Sigmoid colon (tissue), 4 donors: ENCODE data around the gene PIP5KL1.

Experiments
- POLR2A ChIP-seq, 2 donors: fragments of 450-650 bp; IDR thresholded peaks; one replicate each; pipeline ENCODE4 v1.6.1; 2016; ENCODE audit warnings: antibody characterized with exemption in 2 of 2, mild to moderate bottlenecking in 2 of 2, moderate library complexity in 2 of 2
- POLR2AphosphoS5 ChIP-seq, 4 donors: sonication (generic); formaldehyde crosslinking; IDR thresholded peaks; one replicate each; pipeline ENCODE4 v1.6.1; 2017; ENCODE audit warnings: antibody characterized with exemption in 4 of 4
- TF ChIP-seq, protein P1 (sequence below), 4 experiments: fragments of 450-650 bp in 3 of 4; fragments of 200-600 bp in 1 of 4; IDR thresholded peaks; one replicate each; pipeline ENCODE4 v1.5.1; 2016 to 2019; ENCODE audit warnings: antibody characterized with exemption in 4 of 4, mild to moderate bottlenecking in 3 of 4, moderate library complexity in 2 of 4

GRCh38 chr9:127960410-127961154, 30.0 kb upstream of the PIP5KL1 start:
- TF ChIP-seq, protein P1, sequence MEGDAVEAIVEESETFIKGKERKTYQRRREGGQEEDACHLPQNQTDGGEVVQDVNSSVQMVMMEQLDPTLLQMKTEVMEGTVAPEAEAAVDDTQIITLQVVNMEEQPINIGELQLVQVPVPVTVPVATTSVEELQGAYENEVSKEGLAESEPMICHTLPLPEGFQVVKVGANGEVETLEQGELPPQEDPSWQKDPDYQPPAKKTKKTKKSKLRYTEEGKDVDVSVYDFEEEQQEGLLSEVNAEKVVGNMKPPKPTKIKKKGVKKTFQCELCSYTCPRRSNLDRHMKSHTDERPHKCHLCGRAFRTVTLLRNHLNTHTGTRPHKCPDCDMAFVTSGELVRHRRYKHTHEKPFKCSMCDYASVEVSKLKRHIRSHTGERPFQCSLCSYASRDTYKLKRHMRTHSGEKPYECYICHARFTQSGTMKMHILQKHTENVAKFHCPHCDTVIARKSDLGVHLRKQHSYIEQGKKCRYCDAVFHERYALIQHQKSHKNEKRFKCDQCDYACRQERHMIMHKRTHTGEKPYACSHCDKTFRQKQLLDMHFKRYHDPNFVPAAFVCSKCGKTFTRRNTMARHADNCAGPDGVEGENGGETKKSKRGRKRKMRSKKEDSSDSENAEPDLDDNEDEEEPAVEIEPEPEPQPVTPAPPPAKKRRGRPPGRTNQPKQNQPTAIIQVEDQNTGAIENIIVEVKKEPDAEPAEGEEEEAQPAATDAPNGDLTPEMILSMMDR (IDR thresholded peaks at IDR 0.05), result no peak
- TF ChIP-seq POLR2A (IDR thresholded peaks at IDR 0.05) (no peak), POLR2AphosphoS5 (IDR thresholded peaks at IDR 0.05) (no peak)
